HG03520 (cell line): ENCODE results near the gene OR4M2.
"Not testable (repeated sequence)": the region's sequence is repeated elsewhere in the genome, so short reads cannot be mapped to it uniquely, and the experiment has no call there.

Experiments used
- ATAC-seq: cut with Tn5 transposase; IDR thresholded peaks from one replicate; pipeline ENCODE4 v1.9.1; 2021; ENCODE audit warnings: mild to moderate bottlenecking, moderate library complexity; ENCODE audit not compliant: unreplicated experiment

The OR4M2 gene, protein sequence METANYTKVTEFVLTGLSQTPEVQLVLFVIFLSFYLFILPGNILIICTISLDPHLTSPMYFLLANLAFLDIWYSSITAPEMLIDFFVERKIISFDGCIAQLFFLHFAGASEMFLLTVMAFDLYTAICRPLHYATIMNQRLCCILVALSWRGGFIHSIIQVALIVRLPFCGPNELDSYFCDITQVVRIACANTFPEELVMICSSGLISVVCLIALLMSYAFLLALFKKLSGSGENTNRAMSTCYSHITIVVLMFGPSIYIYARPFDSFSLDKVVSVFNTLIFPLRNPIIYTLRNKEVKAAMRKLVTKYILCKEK

DNA sequence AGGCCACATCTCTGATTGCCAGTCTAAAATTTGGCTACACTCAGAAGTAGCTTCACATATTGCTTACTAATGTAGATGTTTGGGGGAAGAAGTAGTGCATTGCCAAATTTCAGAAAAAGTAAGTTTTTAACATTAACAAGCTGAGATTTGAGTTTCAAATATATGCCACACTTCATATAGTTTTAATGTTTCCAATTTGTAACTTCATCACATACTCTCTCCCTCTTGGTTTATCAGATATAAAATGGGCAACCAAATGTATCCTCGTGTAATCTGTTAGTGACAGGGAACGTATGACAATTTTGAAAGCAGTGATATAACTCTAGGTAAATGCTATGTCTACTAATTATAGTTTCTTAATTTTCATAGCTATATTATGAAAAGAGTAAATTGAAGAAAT, at the start of gene OR4M2:
Gene OR4M2, plus strand, starts transcription at position 301 of the 400 bp plus-strand sequence. Its CDS starts 98 bp downstream, at position 399.
- ATAC-seq: not testable (repeated sequence)

DNA sequence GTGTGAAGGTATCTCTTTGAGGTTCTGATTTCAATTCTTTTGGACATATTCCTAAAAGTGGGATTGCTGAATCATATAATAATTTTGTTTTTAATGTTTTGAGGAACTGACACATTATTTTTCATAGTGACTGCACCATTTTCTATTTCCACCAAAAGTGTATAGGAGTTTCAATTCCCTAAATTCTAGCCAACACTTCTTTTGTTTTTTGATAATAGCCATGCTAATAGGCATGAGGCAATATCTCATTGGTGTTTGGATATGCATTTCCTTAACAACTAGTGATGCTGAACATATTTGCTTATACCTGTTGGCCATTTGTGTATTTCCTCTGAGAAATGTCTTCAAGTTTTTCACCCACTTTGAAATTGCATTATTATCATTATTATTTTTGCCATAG, 11.1 kb upstream of the OR4M2 start:
- not testable (repeated sequence) for ATAC-seq

DNA sequence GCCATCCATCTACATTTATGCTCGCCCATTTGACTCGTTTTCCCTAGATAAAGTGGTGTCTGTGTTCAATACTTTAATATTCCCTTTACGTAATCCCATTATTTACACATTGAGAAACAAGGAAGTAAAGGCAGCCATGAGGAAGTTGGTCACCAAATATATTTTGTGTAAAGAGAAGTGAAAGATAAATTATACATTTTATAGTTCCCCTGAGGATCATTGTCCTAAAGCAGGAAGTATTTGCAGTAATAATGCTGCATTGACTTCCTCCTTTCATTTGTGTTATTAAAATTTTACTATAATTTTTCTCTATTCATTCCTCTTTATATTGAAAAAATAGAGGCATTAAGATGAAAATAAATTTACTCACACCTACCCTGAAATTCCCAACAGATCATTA, 1.1 kb downstream of the OR4M2 start:
- not testable (repeated sequence) for ATAC-seq

- peak; percentile 9 for ATAC-seq
These were observed 18.4 kb downstream of the OR4M2 start for GRCh38 chr15:22098616-22099253.

DNA sequence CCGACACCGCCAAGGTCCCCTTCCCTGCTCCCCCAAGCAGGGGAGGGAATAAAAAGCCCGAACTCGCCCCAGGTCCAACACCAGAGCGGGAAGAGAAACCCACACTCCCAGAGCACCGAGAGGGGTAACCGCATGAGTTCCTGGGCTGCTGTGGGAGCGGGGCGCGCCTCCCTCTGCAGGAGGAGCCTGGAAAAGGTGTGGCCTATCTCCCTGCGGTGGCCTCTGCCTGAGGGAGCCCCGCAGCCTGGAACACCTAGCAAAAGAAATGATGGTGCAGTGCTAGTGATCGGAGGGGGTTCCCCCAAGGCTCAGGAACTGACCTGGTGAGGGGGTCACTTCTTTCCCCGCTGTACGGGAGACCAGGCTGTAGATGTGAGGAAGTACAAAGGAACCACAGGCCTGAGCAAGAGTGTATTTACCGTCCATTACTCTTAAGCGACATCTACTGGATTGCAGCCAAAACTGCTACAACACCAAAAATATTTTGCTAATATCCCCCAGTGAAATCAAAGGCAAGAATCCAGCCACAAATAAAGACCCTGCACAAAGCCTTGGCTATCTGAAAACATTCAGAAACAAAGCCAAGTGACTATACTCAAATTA, 19.1 kb downstream of the OR4M2 start:
- ATAC-seq: peak; percentile 74

- ATAC-seq: not testable (repeated sequence)
These were observed 41.7 kb downstream of the OR4M2 start for GRCh38 chr15:22122033-22122432.
